NCI-H2227 treated with DMSO at 0.1 percent for 48 hours (cell line): Measurements from ENCODE around the gene CADPS.

ENCODE experiments used
- DNase-seq: peaks from one replicate; lab custom pipeline; 2025; lab: John Stamatoyannopoulos, UW

Gene CADPS

GRCh38 chr3:62556121-62556815 lies 318.9 kb downstream of the CADPS start:
- no peak for DNase-seq

GRCh38 chr3:62554264-62554799 lies 320.9 kb downstream of the CADPS start:
- no peak for DNase-seq

GRCh38 chr3:62553811-62554210 lies 321.4 kb downstream of the CADPS start:
- DNase-seq = no peak

GRCh38 chr3:62551556-62551955 lies 323.7 kb downstream of the CADPS start:
- no peak for DNase-seq

GRCh38 chr3:62550439-62550838 lies 324.8 kb downstream of the CADPS start:
- DNase-seq = no peak

GRCh38 chr3:62548528-62549205 lies 326.5 kb downstream of the CADPS start:
- no peak for DNase-seq

GRCh38 chr3:62546266-62546665 lies 328.9 kb downstream of the CADPS start:
- no peak for DNase-seq

- DNase-seq = no peak
These were observed 333.0 kb downstream of the CADPS start for GRCh38 chr3:62542185-62542584.

GRCh38 chr3:62539762-62540161 lies 335.5 kb downstream of the CADPS start:
- no peak for DNase-seq

- no peak for DNase-seq
These were observed 336.4 kb downstream of the CADPS start for GRCh38 chr3:62538691-62539356.

GRCh38 chr3:62534326-62534725 lies 340.9 kb downstream of the CADPS start:
- no peak for DNase-seq

GRCh38 chr3:62532796-62533195 lies 342.4 kb downstream of the CADPS start:
- no peak for DNase-seq

- no peak for DNase-seq
These were observed 343.2 kb downstream of the CADPS start for GRCh38 chr3:62531981-62532380.

- no peak for DNase-seq
These were observed 343.7 kb downstream of the CADPS start for GRCh38 chr3:62531493-62531892.

- DNase-seq = no peak
These were observed 346.0 kb downstream of the CADPS start for GRCh38 chr3:62529230-62529629.

- no peak for DNase-seq
These were observed 347.7 kb downstream of the CADPS start for GRCh38 chr3:62527474-62527873.

- no peak for DNase-seq
These were observed 349.9 kb downstream of the CADPS start for GRCh38 chr3:62525281-62525680.

GRCh38 chr3:62523672-62524071 lies 351.5 kb downstream of the CADPS start:
- DNase-seq = no peak

- no peak for DNase-seq
These were observed 353.6 kb downstream of the CADPS start for GRCh38 chr3:62521464-62522105.

GRCh38 chr3:62503516-62503915 lies 371.7 kb downstream of the CADPS start:
- no peak for DNase-seq

- DNase-seq = no peak
These were observed 372.6 kb downstream of the CADPS start for GRCh38 chr3:62502315-62503300.
